GM03348 (cell line): Measurements from ENCODE around the gene HMCN1.
"Not testable (repeated sequence)": the region's sequence is repeated elsewhere in the genome, so short reads cannot be mapped to it uniquely, and the experiment has no call there.

ENCODE experiments used
- DNase-seq: peaks from one replicate; pipeline ENCODE4 v3.0.0; 2012; ENCODE audit warnings: low spot score

Gene HMCN1

DNA sequence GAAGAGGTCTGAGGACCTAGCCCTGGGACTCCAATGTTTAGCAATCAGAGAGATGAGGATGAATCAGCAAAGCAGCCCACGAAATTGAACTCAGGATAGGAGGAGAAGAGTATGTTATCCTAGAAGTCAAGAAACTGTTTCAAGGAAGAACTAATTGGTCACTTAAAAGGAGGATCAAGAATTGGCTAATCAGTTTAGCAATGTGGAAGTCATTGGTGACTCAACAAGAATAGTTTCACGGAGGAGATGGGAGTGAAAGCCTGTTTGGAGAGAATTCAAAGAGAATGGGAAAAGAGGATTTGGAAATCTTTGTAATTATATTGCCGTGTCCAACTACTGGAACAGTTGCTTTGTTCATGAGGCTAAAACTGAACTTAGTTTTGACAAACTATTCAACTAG lies 7.4 kb downstream of the HMCN1 start:
- DNase-seq: peak; percentile 71

DNA sequence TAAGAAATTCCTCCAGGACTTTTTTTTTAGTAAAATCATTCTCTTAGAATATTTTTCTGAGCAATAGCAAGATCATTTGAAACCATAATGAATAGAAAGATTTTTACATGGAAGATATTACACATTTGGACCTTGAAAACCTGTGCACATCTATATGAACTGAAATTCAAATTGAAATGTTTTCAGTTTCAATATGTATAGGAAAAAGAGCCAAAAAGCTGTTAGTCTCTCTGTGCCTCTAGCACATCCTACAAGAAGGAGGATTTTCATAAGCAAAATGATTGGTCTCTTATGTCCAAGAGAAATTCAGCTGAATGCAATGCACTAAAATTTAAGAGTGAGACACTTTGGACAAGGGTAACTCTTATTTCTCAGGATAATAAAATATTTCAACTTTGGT lies 8.2 kb downstream of the HMCN1 start:
- DNase-seq: no peak

GRCh38 chr1:185745165-185745564 lies 11.0 kb downstream of the HMCN1 start:
- no peak for DNase-seq

- no peak for DNase-seq
These were observed 24.9 kb downstream of the HMCN1 start for GRCh38 chr1:185759061-185759460.

GRCh38 chr1:185761841-185762240 lies 27.6 kb downstream of the HMCN1 start:
- no peak for DNase-seq

DNA sequence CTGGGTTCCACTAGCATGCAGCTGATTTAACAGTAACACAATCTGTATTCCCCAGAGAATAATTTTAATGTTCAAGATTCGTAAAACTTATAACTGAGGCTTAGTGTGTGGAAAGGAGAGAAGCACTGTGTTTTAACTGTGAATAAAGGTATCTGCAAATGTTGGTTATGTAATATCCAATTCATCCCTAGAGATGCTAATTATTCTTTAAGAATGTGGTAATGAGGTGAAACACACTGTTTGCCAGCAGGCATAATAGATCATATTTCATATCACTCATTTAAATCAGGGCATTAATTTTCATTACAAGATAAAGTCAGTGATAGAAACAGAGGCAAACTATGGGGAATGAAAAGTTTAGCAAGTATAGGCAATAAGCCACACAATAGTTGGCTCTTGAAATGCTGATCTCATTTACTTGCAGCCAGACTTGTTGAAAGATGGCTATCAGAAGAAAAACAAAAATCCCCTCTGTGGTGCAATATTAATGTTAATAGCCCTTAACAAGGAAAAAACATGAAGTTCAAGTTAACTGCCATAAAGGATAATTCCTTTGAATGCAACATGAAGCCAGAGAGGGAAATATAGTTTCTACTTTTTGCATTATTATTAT lies 33.4 kb downstream of the HMCN1 start:
- DNase-seq: no peak

- DNase-seq: no peak
These were observed 34.2 kb downstream of the HMCN1 start for GRCh38 chr1:185768371-185768770.

DNA sequence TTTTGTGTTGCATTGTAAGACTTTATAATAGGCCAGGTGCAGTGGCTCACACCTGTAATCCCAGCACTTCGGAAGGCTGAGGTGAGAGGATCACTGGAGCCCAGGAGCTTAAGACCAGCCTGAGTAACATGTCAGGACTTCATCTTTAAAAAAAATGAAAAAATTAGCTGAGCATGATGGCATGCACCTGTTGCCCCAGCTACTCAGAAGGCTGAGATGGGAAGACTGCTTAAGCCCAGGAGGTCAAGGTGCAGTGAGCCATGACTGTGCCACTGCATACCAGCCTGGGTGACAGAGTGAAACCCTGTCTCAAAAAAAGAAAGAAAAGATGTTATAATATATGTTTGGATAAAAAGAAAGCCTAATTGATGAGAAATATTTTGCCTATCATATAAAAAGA lies 34.9 kb downstream of the HMCN1 start:
- DNase-seq: no peak

GRCh38 chr1:185774394-185774793 lies 40.2 kb downstream of the HMCN1 start:
- no peak for DNase-seq

DNA sequence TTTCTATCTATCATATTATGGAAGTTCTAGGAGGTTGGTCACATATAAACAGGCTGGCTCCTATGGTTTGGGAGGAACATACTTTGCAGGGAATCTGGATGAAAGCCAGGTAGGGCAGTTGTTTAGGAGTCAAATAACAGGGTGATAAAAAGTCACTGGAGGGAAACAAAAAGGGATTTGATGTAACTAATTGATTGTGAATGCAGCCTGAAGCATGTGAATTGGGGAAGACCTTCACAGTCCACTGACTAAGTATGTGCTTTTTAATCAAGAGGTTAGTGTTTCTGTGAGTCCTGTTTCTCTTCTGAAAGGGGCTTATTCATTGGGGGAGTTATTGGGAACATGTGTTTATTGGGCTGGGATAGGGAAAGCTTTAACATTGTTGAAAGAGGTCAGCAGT lies 41.3 kb downstream of the HMCN1 start:
- no peak for DNase-seq

GRCh38 chr1:185776522-185776921 lies 42.3 kb downstream of the HMCN1 start:
- DNase-seq: no peak

DNA sequence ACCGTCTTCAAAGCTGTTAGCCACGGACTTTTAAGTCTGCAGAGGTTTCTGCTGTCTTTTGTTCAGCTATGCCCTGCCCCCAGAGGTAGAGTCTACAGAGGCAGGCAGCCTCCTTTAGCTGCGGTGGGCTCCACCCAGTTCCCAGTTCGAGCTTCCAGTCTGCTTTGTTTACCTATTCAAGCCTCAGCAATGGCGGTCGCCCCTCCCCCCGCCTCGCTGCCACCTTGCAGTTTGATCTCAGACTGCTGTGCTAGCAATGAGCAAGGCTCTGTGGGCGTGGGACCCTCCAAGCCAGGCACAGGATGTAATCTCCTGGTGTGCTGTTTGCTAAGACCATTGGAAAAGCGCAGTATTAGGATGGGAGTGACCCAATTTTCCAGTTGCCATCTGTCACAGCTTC lies 49.7 kb downstream of the HMCN1 start:
- DNase-seq: not testable (repeated sequence)

GRCh38 chr1:185785586-185785985 lies 51.4 kb downstream of the HMCN1 start:
- DNase-seq: no peak

- peak; percentile 72 for DNase-seq
These were observed 52.3 kb downstream of the HMCN1 start for GRCh38 chr1:185786524-185786923.

GRCh38 chr1:185787238-185787637 lies 53.0 kb downstream of the HMCN1 start:
- DNase-seq: no peak

DNA sequence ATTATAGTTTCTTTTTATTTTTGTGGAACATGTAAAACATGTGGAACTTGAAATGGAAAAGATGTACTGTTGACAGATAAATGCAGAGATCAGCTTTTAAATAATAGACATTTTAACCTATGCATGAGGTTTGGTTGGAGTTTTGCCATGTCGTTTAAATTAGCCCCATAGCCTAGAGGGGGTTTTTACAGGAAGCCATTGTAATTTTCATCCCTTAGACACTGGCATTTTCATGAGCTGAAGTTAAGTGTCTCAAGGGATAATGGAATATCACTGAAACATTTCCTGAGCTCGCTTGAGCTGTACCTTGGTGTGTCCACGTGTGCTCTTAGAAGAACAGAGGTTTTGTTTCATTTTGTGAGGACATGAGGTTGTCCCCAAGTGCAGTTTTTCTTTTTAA lies 54.2 kb downstream of the HMCN1 start:
- DNase-seq: no peak

DNA sequence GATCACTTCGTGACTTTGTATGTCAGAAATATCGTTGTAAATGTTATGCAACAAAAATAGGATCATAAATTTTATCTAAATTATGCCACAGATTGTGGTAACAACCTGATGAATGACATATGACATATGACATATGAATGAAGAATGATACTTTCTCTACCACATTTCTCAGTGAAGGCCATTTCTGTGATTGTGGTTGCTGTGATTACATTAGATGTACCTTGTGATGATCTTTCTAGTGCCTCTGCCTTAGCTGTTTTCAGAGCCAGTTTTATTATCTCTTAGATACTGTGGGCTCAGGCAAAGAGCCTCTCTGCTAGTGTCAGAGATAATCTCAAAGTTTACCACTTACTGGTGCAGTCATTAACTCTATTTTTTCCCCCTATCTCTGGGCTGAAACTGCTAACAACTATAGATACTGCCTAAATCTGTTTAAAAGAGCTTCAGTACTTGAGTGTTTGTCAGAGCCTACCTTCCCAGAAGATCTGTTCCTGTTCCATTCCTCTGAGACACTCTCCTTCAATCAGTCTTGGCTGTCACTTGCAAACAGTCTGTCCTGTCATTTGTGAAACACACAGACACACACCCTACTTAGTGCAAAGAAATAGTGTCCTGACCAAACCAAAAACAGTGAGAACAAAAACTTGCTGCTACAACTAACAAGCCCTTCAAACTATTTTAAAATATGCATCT lies 55.5 kb downstream of the HMCN1 start:
- no peak for DNase-seq

GRCh38 chr1:185790194-185790735 lies 56.1 kb downstream of the HMCN1 start:
- DNase-seq: peak; percentile 16

GRCh38 chr1:185792040-185792439 lies 57.8 kb downstream of the HMCN1 start:
- DNase-seq: no peak

DNA sequence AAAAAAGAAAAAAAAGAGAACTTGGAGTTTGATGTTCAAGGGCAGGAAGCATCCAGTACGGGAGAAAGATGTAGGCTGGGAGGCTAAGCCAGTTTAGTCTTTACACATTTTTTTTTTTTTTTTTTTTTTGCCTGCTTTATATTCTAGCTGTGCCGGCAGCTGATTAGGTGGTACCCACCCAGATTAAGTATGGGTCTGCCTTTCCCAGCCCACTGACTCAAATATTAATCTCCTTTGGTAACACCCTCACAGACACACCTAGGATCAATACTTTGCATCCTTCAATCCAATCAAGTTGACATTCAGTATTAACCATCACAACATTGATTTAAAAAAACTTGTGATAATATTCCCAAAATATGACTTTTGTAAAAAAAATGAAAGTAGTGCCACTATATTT lies 60.3 kb downstream of the HMCN1 start:
- DNase-seq: not testable (repeated sequence)

DNA sequence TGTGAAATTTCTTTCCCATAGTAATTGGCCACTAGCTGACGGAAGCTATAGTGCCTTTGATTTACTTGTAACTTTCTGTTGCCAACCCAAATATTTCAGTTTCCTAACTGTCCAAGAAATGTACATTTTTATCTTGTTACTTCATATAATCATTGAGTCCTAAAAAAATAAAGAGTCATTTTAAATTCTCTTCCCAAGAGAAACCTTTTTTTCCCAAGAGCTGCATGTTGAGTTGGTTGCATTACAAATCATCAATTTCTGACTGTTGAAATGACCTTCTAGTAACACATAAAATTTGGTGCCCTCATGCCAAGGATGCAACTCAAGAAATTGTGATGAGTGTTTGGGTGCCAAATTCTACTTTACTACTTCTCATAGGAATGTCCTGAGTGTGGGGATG lies 61.0 kb downstream of the HMCN1 start:
- peak; percentile 14 for DNase-seq

- DNase-seq: no peak
These were observed 64.3 kb downstream of the HMCN1 start for GRCh38 chr1:185798505-185798904.

DNA sequence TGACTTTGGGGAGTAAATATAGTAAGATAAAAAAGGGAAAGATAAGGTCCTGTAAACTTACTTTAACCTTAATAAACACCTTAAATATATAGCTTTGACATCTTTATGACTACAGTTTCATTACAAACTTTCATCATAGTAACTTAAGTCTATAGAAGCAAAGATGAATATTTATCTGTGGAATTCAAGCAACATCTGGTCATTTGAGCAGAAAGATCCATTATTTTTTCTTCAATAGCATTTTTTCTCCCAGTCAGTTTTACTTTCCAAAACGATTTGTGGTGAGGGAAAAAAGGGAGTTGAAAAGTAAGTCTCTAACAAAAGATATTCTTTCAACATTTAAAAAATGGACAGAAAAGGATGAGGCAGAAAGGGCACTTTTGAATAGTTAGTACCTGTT lies 69.0 kb downstream of the HMCN1 start:
- peak; percentile 15 for DNase-seq

DNA sequence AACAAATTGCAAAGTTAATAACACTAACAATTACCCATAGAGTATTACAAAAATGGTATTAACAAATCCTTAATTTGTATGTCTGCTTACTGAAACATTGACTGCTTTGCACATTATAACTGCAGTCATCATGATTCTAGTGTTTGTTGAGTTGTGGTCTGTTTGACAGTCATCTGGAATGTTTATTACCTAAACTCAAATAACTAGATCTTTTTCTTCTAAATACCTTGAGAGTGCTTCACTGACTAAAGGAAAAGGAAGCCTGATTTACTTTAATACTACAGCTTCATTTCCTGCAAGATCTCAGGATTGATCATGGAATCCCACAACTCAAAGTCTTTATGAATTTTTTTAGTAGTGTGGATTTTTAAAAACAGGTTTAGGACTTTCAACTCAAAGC lies 70.0 kb downstream of the HMCN1 start:
- DNase-seq: no peak
